SU-DHL-6 (cell line): ENCODE measurements around the gene GAB4.

Experiments used
- H2AFZ ChIP-seq: fragments of 200-600 bp; sonication (generic); 2 replicates; pipeline ENCODE4 v1.6.1; 2014; ENCODE audit warnings: low read depth, mild to moderate bottlenecking, moderate library complexity, mixed read lengths, antibody characterized with exemption, low read length; ENCODE audit not compliant: severe bottlenecking
- H3F3A ChIP-seq: fragments of 200-600 bp; shearing (Covaris generic); 2 replicates; pipeline ENCODE4 v1.6.0; 2016; ENCODE audit warnings: antibody characterized with exemption, mild to moderate bottlenecking; ENCODE audit not compliant: insufficient read depth
- H3K27ac ChIP-seq: fragments of 200-600 bp; sonication (generic); 2 replicates; pipeline ENCODE4 v1.5.1; 2016; ENCODE audit warnings: low read depth, mild to moderate bottlenecking, low read length, moderate library complexity, mixed read lengths
- H3K27me3 ChIP-seq: fragments of 200-600 bp; sonication (generic), shearing (Covaris generic); 2 replicates; pipeline ENCODE4 v1.6.0; 2014; ENCODE audit warnings: mild to moderate bottlenecking, low read length
- H3K36me3 ChIP-seq: fragments of 200-600 bp; sonication (generic); 2 replicates; pipeline ENCODE4 v1.6.1; 2014; ENCODE audit warnings: mild to moderate bottlenecking, low read length, mixed read lengths
- H3K4me2 ChIP-seq: fragments of 300-600, 200-600 bp; shearing (Covaris generic), sonication (generic); 2 replicates; pipeline ENCODE4 v1.6.0; 2014; ENCODE audit warnings: low read length, low read depth, mild to moderate bottlenecking; ENCODE audit not compliant: poor library complexity, severe bottlenecking
- H3K4me3 ChIP-seq: fragments of 200-600 bp; sonication (generic); 2 replicates; pipeline ENCODE4 v1.5.1; 2014; ENCODE audit warnings: antibody characterized with exemption, low read length, mild to moderate bottlenecking, mixed read lengths; ENCODE audit not compliant: insufficient read depth, poor library complexity, severe bottlenecking
- H3K79me2 ChIP-seq: fragments of 200-600 bp; sonication (generic); 2 replicates; pipeline ENCODE4 v1.6.1; 2014; ENCODE audit warnings: mild to moderate bottlenecking, low read length, moderate library complexity; ENCODE audit not compliant: insufficient read depth
- H3K9ac ChIP-seq: fragments of 200-600 bp; sonication (generic); 2 replicates; pipeline ENCODE4 v1.7.0; 2014; ENCODE audit warnings: mild to moderate bottlenecking, low read length
- H3K9me2 ChIP-seq: fragments of 200-600 bp; sonication (generic); replicated peaks from 2 replicates; pipeline ENCODE4 v1.6.1; 2014; ENCODE audit warnings: low read length; ENCODE audit not compliant: insufficient read depth
- H3K9me3 ChIP-seq: fragments of 200-600 bp; sonication (generic); 2 replicates; pipeline ENCODE4 v1.6.1; 2014; ENCODE audit warnings: low read length, mixed read lengths; ENCODE audit not compliant: insufficient read depth
- H4K20me1 ChIP-seq: fragments of 200-600 bp; sonication (generic); 2 replicates; pipeline ENCODE4 v1.6.1; 2014; ENCODE audit warnings: low read depth, mild to moderate bottlenecking, antibody characterized with exemption, low read length, moderate library complexity, mixed read lengths
- EZH2phosphoT487 ChIP-seq: fragments of 200-600 bp; sonication (generic), shearing (Covaris generic); conservative IDR thresholded peaks from 2 replicates; pipeline ENCODE4 v1.6.1; 2018; ENCODE audit warnings: mild to moderate bottlenecking, antibody characterized with exemption, low read length, moderate library complexity, mixed read lengths
- TF ChIP-seq, protein P1 (sequence below): fragments of 200-600 bp; sonication (generic); IDR thresholded peaks from one replicate; pipeline ENCODE4 v1.5.1; 2017; ENCODE audit warnings: antibody characterized with exemption, mild to moderate bottlenecking, low read length, moderate library complexity; ENCODE audit not compliant: insufficient read depth, poor library complexity, severe bottlenecking

GAB4 gene

DNA sequence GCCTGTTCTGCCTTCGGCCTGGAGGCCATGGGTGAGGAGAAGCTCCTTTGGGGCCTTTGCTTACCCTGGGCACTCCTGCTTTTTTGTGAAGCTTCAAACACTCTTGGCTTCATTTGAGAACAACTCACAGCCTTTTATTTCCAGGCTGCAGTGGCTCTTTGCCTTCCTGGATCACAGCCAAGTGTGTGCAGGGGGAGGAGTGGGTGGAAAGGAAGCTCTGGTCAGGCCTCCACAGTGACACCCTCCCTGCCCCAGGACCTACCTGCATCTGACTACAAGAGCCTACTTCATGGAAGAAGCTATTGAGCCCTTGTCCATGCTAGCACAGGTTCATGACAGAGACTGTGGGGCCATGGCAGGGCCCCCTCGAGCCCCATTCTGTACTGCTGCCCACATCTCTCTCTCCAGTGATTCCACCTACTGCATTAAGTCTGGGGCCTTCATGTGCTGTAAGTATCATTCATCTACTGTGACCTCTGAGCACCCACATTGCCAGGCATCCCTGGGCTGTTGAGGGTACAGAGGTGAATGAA is 52.3 kb downstream of the GAB4 start:
- H3K27me3 ChIP-seq = no peaks in the 10 kb centered on the region
- no peak overlapping the region for H3K27ac ChIP-seq
- H4K20me1 ChIP-seq = no peaks in the 10 kb centered on the region
- H3K4me3 ChIP-seq = no peak overlapping the region
- H3K9ac ChIP-seq = no peak overlapping the region
- no peak for TF ChIP-seq EZH2phosphoT487
- TF ChIP-seq, protein P1, sequence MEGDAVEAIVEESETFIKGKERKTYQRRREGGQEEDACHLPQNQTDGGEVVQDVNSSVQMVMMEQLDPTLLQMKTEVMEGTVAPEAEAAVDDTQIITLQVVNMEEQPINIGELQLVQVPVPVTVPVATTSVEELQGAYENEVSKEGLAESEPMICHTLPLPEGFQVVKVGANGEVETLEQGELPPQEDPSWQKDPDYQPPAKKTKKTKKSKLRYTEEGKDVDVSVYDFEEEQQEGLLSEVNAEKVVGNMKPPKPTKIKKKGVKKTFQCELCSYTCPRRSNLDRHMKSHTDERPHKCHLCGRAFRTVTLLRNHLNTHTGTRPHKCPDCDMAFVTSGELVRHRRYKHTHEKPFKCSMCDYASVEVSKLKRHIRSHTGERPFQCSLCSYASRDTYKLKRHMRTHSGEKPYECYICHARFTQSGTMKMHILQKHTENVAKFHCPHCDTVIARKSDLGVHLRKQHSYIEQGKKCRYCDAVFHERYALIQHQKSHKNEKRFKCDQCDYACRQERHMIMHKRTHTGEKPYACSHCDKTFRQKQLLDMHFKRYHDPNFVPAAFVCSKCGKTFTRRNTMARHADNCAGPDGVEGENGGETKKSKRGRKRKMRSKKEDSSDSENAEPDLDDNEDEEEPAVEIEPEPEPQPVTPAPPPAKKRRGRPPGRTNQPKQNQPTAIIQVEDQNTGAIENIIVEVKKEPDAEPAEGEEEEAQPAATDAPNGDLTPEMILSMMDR = no peak
- H3K9me2 ChIP-seq = no peaks in the 10 kb centered on the region
- no peaks in the 10 kb centered on the region for H3K36me3 ChIP-seq
- no peaks in the 10 kb centered on the region for H3K9me3 ChIP-seq
- H3K79me2 ChIP-seq = no peaks in the 10 kb centered on the region
- no peaks in the 10 kb centered on the region for H3F3A ChIP-seq
- no peak overlapping the region for H3K4me2 ChIP-seq
- no peak overlapping the region for H2AFZ ChIP-seq

DNA sequence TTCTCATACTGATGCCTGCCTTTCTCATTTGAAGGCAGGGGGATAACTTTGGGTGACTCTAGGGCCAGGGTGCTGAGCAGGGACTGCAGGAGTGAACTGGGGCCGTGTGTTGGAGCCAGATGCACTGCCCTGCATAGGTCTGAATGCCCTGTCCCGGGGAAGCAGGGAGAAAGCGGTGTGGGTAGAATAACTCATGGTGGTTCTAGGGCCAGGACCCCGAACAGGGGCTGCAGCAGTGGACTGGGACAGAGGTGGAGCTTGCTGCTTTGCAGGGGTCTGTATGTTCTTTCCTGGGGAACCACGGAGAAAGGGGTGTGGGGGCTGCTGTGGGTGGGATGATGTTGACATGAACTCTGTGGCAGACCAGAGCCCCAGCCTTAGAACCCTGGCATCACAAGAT is 52.9 kb downstream of the GAB4 start:
- Histone ChIP-seq H3K79me2 (no peaks in the 10 kb centered on the region), H2AFZ (no peak overlapping the region), H3K4me3 (no peak overlapping the region), H3K27ac (no peak overlapping the region), H4K20me1 (no peaks in the 10 kb centered on the region), H3K9ac (no peak overlapping the region), H3F3A (no peaks in the 10 kb centered on the region), H3K27me3 (no peaks in the 10 kb centered on the region), H3K4me2 (no peak overlapping the region), H3K36me3 (no peaks in the 10 kb centered on the region), H3K9me3 (no peaks in the 10 kb centered on the region), H3K9me2 (no peaks in the 10 kb centered on the region)
- TF ChIP-seq, protein P1 = no peak
- TF ChIP-seq EZH2phosphoT487 = no peak

DNA sequence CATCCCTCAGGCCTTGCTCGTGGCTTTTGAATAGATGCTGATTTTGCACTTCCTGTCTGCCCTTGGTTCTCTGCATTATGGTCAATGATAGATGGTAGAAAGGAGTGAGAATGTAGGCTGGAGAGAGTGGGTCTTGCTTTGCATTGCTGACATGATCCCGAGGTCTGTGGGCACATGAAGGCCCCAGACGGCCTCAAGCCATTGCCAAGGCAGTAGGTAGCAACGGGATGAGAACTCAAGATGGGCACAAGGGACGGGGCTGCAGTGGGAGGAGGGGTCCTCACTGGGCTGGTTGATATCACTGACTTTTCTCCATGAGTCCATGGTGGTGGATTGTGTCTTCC is 54.0 kb downstream of the GAB4 start:
- TF ChIP-seq EZH2phosphoT487 = no peak
- TF ChIP-seq, protein P1 = no peak
- no peaks in the 10 kb centered on the region for H4K20me1 ChIP-seq
- no peaks in the 10 kb centered on the region for H3K79me2 ChIP-seq
- H2AFZ ChIP-seq = no peak overlapping the region
- H3K9me2 ChIP-seq = no peaks in the 10 kb centered on the region
- H3K9ac ChIP-seq = no peak overlapping the region
- H3K27ac ChIP-seq = no peak overlapping the region
- H3K27me3 ChIP-seq = no peaks in the 10 kb centered on the region
- no peak overlapping the region for H3K4me3 ChIP-seq
- no peaks in the 10 kb centered on the region for H3K36me3 ChIP-seq
- H3K9me3 ChIP-seq = no peaks in the 10 kb centered on the region
- H3K4me2 ChIP-seq = no peak overlapping the region
- H3F3A ChIP-seq = no peaks in the 10 kb centered on the region
